ENCODE results near the gene TDRD5.

DNA sequence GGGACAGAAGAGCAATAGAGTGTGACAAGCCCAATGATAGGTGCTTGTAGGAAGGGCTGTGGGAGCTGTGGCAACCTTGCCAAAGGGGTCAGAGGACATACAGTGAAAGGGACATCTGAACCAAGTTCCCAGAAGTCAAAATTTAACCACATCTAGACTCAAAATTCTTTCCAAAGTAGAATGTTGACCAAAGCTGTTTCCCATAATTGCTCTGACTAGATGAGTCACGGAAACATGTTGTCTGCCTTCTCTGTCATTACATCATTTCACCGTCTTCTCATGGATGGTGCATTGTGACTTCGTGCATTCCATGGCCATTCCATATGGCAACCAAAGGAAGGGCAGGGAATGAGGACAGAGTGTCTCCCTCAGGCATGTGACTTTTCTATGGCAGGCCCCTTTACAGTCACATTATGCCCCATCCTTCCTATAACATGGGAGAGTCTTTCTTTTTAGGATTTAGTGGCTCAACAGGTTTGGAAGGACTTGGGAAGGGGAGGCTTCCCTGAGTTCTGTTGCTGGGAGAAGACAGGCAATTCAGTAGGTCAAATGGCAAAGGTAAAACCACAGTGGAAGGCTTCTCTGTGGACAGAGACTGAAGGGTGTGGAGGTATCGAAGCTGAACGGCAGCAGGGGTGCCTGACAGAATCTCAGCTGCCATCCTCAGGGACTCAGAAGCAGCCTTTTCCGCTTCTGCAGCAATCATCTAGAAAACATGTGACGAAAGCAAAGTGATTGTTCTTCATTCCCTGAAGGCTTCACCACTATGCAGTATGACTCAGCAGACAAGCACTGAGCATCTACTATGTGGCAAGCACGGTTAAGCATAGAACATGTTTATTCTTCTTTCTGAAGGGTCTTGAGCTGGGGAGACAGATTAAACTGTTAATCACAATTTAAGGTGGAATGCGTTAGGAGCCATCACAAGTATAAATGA is 40.6 kb upstream of the TDRD5 start:
- TF ChIP-seq, protein P1, sequence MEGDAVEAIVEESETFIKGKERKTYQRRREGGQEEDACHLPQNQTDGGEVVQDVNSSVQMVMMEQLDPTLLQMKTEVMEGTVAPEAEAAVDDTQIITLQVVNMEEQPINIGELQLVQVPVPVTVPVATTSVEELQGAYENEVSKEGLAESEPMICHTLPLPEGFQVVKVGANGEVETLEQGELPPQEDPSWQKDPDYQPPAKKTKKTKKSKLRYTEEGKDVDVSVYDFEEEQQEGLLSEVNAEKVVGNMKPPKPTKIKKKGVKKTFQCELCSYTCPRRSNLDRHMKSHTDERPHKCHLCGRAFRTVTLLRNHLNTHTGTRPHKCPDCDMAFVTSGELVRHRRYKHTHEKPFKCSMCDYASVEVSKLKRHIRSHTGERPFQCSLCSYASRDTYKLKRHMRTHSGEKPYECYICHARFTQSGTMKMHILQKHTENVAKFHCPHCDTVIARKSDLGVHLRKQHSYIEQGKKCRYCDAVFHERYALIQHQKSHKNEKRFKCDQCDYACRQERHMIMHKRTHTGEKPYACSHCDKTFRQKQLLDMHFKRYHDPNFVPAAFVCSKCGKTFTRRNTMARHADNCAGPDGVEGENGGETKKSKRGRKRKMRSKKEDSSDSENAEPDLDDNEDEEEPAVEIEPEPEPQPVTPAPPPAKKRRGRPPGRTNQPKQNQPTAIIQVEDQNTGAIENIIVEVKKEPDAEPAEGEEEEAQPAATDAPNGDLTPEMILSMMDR (IDR thresholded peaks at IDR 0.05; ENCODE audit: insufficient read depth, low read depth, low read length), result no peak
- no peak for TF ChIP-seq EZH2 (IDR thresholded peaks at IDR 0.05; ENCODE audit: insufficient read depth, low read length)
